Stomach (tissue), 9 donors: Measurements from ENCODE around the gene DNAJA3. TPM values are rescaled to one million over a fixed set of nuclear protein-coding genes. Genes with fewer than 3 reads are reported as not detected.
A peak's percentile ranks its signal among the peaks of the same experiment; 100 is the strongest.

Experiments
- DNase-seq, 2 donors: peaks; one replicate each; pipeline versions ENCODE4 v3.0.0 to v3.0.0-alpha.2; 2013 to 2019
- H3K27ac ChIP-seq, 5 donors: fragments of 200-600 bp in 4 of 5; sonication (generic) in 4 of 5; one replicate each; pipeline ENCODE4 v1.5.1; 2013 to 2019; ENCODE audit warnings: mild to moderate bottlenecking in 1 of 5, moderate library complexity in 1 of 5
- H3K27me3 ChIP-seq, 3 donors: fragments of 200-600 bp; sonication (generic); one replicate each; pipeline ENCODE4 v1.5.1; 2017 to 2019; ENCODE audit warnings: mixed run types in 1 of 3
- H3K36me3 ChIP-seq, 4 donors: fragments of 200-600 bp; sonication (generic); 1 replicate in 3 of 4; 2 replicates in 1 of 4; pipeline ENCODE4 v1.5.1; 2016 to 2019
- H3K4me1 ChIP-seq, 4 donors: fragments of 200-600 bp; sonication (generic); one replicate each; pipeline ENCODE4 v1.5.1; 2016 to 2019
- H3K4me3 ChIP-seq, 4 donors: fragments of 200-600 bp; sonication (generic) in 3 of 4; one replicate each; pipeline ENCODE4 v1.5.1; 2016 to 2019; ENCODE audit warnings: mild to moderate bottlenecking in 1 of 4
- H3K9me3 ChIP-seq, 4 donors: fragments of 200-600 bp; sonication (generic); one replicate each; pipeline ENCODE4 v1.5.1; 2016 to 2019
- EP300 ChIP-seq: sonication (generic); formaldehyde crosslinking; IDR thresholded peaks from one replicate; pipeline ENCODE4 v1.6.1; 2017; ENCODE audit warnings: antibody characterized with exemption
- POLR2A ChIP-seq, 4 donors: fragments of 450-650 bp; IDR thresholded peaks; one replicate each; pipeline ENCODE4 v1.6.1; 2016; ENCODE audit warnings: antibody characterized with exemption in 4 of 4, control low read depth in 2 of 4, mild to moderate bottlenecking in 1 of 4, moderate library complexity in 1 of 4
- POLR2AphosphoS5 ChIP-seq, 3 donors: sonication (generic); formaldehyde crosslinking; IDR thresholded peaks; one replicate each; pipeline ENCODE4 v1.6.1; 2016; ENCODE audit warnings: antibody characterized with exemption in 3 of 3
- WGBS, 5 donors: extraction: QIAGEN DNeasy Blood & Tissue Kit in 3 of 5; methylation state at CpG; one replicate each; pipeline versions ENCODE4 v1.1.5 to v1.1.7; 2013 to 2018; 5-methylcytosine and 5-hydroxymethylcytosine counted together
- intact Hi-C: fragments of 100-400 bp; cut with DNase I; formaldehyde crosslinking; loops from one replicate; pipeline ENCODE4 v1.15.1; 2023; ENCODE audit warnings: low total_unique reads
- polyA plus RNA-seq, 3 donors: library from polyadenylated mRNA; stranded (reverse); fragments of 200-250 nt; gene quantifications; one replicate each; pipeline ENCODE4 v1.2.3, GENCODE V29; 2013
- total RNA-seq, 5 donors: library from RNA; depleted of rRNA; stranded (reverse); fragments of >200 nt; gene quantifications; one replicate each; pipeline versions ENCODE4 v1.1.0 to v1.2.3, GENCODE V29; 2014 to 2016
- TF ChIP-seq, protein P1 (sequence below), 7 experiments: fragments of 450-650 bp in 4 of 7; fragments of 200-600 bp in 3 of 7; sonication (generic) in 3 of 7; IDR thresholded peaks; one replicate each; pipeline ENCODE4 v1.5.1; 2016 to 2019; ENCODE audit warnings: antibody characterized with exemption in 7 of 7, control low read depth in 2 of 7, mild to moderate bottlenecking in 1 of 7
- donor health status: healthy with polysubstance abuse.
- donor health status: Bipolar disorder and iron deficiency.
- donor health status: healthy.

Gene DNAJA3
- total and polyA plus RNA-seq, 8 donors = 18.8 to 53.0 (median 29.2) TPM

DNA sequence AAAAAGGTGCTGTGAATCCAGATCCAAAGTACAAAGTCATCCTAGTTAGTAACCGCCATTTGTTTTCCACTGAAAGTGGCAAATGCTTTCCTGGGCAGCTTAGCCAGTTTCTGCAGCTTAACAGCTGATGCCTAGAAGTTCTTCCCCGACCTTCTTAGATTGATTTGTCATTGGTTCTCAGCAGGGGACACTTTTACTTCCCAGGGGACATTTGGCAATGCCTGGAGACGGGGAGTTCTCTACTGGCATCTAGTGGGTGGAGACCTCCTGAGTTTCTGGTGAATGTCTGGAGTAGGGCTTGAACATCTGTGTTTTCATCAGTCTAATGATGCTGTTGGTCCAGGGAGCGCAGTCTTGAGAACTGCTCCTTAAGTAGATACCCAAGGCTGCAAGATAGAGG is 7.6 kb downstream of the DNAJA3 start:
- TF ChIP-seq POLR2A (IDR thresholded peaks at IDR 0.05) (no peak), EP300 (no peak), POLR2AphosphoS5 (IDR thresholded peaks at IDR 0.05) (no peak)
- TF ChIP-seq, protein P1, sequence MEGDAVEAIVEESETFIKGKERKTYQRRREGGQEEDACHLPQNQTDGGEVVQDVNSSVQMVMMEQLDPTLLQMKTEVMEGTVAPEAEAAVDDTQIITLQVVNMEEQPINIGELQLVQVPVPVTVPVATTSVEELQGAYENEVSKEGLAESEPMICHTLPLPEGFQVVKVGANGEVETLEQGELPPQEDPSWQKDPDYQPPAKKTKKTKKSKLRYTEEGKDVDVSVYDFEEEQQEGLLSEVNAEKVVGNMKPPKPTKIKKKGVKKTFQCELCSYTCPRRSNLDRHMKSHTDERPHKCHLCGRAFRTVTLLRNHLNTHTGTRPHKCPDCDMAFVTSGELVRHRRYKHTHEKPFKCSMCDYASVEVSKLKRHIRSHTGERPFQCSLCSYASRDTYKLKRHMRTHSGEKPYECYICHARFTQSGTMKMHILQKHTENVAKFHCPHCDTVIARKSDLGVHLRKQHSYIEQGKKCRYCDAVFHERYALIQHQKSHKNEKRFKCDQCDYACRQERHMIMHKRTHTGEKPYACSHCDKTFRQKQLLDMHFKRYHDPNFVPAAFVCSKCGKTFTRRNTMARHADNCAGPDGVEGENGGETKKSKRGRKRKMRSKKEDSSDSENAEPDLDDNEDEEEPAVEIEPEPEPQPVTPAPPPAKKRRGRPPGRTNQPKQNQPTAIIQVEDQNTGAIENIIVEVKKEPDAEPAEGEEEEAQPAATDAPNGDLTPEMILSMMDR (IDR thresholded peaks at IDR 0.05) = no peak
- intact Hi-C loops = no loop called here
- Histone ChIP-seq H3K9me3 (no peaks in the 10 kb centered on the region), H3K4me1 (peaks cover 0 to 23% (median 11%) of the 10 kb centered on the region in 4 donors), H3K4me3 (peak overlapping the region in 1 of 4 donors; percentile 11), H3K27me3 (no peaks in the 10 kb centered on the region), H3K27ac (peak overlapping the region in 2 of 5 donors; percentile 33 to 62), H3K36me3 (peaks cover 24 to 82% (median 62%) of the 10 kb centered on the region in 4 donors)
- 85 to 91% (median 88%) methylated on average over 4 of the region's 4 CpGs for WGBS, 5 donors
- DNase-seq = no peak

DNA sequence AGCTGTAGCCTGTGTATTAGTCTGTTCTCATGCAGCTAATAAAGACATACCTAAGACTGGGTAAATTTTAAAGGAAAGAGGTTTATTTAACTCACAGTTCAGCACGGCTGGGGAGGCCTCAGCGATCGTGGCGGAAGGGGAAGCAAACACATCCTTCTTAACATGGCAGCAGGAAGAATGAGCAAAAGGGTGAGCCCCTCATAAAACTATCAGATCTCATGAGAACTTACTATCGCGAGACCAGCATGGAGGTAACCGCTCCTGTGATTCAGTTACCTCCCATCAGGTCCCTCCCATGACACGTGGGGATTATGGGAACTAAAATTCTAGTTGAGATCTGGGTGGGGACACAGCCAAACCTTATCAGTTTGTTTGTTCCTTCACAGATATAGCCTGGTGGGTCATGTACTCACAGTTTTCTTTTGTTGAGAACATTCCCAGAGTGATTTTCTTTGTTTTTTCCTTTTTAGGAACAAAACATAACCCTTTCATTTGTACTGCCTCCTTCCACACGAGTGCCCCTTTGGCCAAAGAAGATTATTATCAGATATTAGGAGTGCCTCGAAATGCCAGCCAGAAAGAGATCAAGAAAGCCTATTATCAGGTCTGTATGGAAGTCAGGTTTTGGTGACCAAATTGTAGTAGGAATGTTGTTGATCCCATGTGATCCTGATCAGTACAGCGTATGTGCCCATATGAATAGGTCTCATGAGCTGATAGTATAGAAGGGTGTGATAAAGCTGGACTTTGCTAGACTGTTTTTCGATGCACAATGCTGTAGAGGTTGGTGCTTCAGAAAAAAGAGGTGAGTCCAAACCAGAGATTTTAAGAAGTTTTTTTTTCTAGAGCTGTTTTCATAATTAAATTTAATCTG is 8.5 kb downstream of the DNAJA3 start:
- Histone ChIP-seq H3K9me3 (no peaks in the 10 kb centered on the region), H3K4me3 (peak overlapping the region in 1 of 4 donors; percentile 11), H3K27me3 (no peaks in the 10 kb centered on the region), H3K4me1 (peaks cover 0 to 23% (median 10%) of the 10 kb centered on the region in 4 donors), H3K36me3 (peaks cover 28 to 90% (median 71%) of the 10 kb centered on the region in 4 donors), H3K27ac (peak overlapping the region; percentile 38 to 65 (median 51))
- intact Hi-C loops = no loop called here
- TF ChIP-seq, protein P1 (IDR thresholded peaks at IDR 0.05) = no peak
- TF ChIP-seq POLR2AphosphoS5 (IDR thresholded peaks at IDR 0.05) = peak in 1 of 3 donors; percentile 75
- 28 to 58% (median 51%) methylated on average over 12 of the region's 12 CpGs for WGBS, 5 donors
- peak in 1 of 2 donors; percentile 83 for DNase-seq

DNA sequence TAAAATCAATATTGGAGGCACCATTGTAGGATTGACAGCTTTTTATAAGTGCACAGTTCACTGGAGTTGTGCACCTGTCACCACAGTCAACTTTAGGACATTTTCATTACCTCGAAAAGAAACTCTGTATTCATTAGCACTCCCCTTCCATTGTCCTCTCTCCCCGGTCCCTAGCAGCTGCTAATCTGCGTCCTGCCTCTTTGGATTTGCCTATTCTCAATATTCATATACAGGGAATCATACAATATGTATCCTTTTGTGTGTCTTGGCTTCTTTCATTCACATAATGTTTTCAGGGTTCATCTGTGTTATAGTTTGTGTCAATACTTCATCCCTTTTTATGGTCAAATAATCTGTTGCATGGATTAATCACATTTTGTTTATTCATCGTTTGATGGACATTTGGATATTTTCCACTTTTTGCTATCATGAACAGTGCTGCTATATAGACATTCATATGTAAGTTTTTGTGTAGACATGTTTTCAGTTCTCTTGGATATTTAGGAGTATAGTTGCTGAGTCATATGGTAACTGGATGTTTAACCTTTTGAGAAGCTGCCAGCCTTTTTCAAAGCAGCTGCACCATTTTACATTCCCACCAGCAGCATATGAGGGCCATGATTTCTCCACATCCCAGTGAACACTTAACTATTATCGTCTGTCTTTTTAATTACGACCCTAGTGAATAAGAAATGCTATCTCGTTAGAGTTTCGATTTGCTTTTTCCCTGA is 9.8 kb downstream of the DNAJA3 start:
- no peaks in the 10 kb centered on the region for H3K9me3 ChIP-seq
- no peak overlapping the region for H3K4me3 ChIP-seq
- peaks cover 41 to 96% (median 79%) of the 10 kb centered on the region in 4 donors for H3K36me3 ChIP-seq
- intact Hi-C loops = no loop called here
- no peak for TF ChIP-seq POLR2AphosphoS5 (IDR thresholded peaks at IDR 0.05)
- TF ChIP-seq EP300 = no peak
- no peak for TF ChIP-seq POLR2A (IDR thresholded peaks at IDR 0.05)
- TF ChIP-seq, protein P1 (IDR thresholded peaks at IDR 0.05) = no peak
- H3K4me1 ChIP-seq = peaks cover 0 to 23% (median 10%) of the 10 kb centered on the region in 4 donors
- H3K27ac ChIP-seq = peak overlapping the region in 1 of 5 donors; percentile 44
- no peak for DNase-seq
- no peaks in the 10 kb centered on the region for H3K27me3 ChIP-seq
- 70 to 85% (median 77%) methylated on average over 8 of the region's 8 CpGs for WGBS, 5 donors

DNA sequence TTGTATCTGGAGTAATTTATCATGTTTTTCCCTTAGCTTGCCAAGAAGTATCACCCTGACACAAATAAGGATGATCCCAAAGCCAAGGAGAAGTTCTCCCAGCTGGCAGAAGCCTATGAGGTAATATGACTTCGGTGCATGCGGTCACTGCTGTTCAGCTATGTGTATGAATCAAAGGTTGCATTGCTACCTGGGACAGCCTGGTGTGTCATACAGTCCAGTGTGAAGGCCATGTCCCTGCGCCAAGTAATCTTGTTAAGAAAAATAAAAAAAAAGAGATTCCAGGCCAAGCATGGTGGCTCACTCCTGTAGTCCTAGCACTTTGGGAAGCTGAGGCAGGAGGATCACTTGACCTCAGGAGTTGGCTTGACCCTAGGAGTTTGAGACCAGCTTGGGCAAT is 11.7 kb downstream of the DNAJA3 start:
- 95 to 99% (median 98%) methylated on average over 3 of the region's 3 CpGs for WGBS, 5 donors
- intact Hi-C loops = no loop called here

More for the DNA sequence above, 11.7 kb downstream of the DNAJA3 start:
- DNase-seq = no peak
- H3K27me3 ChIP-seq = no peaks in the 10 kb centered on the region
- no peaks in the 10 kb centered on the region for H3K9me3 ChIP-seq
- H3K36me3 ChIP-seq = peaks cover 52 to 99% (median 82%) of the 10 kb centered on the region in 4 donors
- H3K4me3 ChIP-seq = no peak overlapping the region
- peaks cover 0 to 23% (median 10%) of the 10 kb centered on the region in 4 donors for H3K4me1 ChIP-seq
- TF ChIP-seq POLR2A (IDR thresholded peaks at IDR 0.05) (no peak), POLR2AphosphoS5 (IDR thresholded peaks at IDR 0.05) (no peak), EP300 (no peak)
- TF ChIP-seq, protein P1 (IDR thresholded peaks at IDR 0.05) = no peak
- H3K27ac ChIP-seq = no peak overlapping the region
